NOMO-1 treated with DMSO at 0.1 percent for 48 hours (cell line): ENCODE results near the gene MOCS1.
A peak's percentile ranks its signal among the peaks of the same experiment; 100 is the strongest.

Source experiments
- DNase-seq: peaks from one replicate; lab custom pipeline; 2025; ENCODE audit not compliant: unreplicated experiment; lab: John Stamatoyannopoulos, UW

The MOCS1 gene

GRCh38 chr6:39950125-39950720 is 16.0 kb upstream of the MOCS1 start:
- DNase-seq, result no peak

GRCh38 chr6:39948199-39948791 is 14.0 kb upstream of the MOCS1 start:
- no peak for DNase-seq

GRCh38 chr6:39947611-39948068 is 13.4 kb upstream of the MOCS1 start:
- no peak for DNase-seq

- no peak for DNase-seq
These were observed 11.4 kb upstream of the MOCS1 start for GRCh38 chr6:39945626-39946025.

GRCh38 chr6:39942903-39943580 is 8.8 kb upstream of the MOCS1 start:
- peak; percentile 3 for DNase-seq

- DNase-seq, result no peak
These were observed 7.6 kb upstream of the MOCS1 start for GRCh38 chr6:39941820-39942219.

GRCh38 chr6:39941138-39941537 is 6.9 kb upstream of the MOCS1 start:
- DNase-seq, result no peak

- DNase-seq, result no peak
These were observed 4.8 kb upstream of the MOCS1 start for GRCh38 chr6:39938773-39939654.

- no peak for DNase-seq
These were observed 3.5 kb upstream of the MOCS1 start for GRCh38 chr6:39937686-39938333.

- DNase-seq, result no peak
These were observed 2.6 kb upstream of the MOCS1 start for GRCh38 chr6:39936857-39937256.

GRCh38 chr6:39935241-39935640 is 979 bp upstream of the MOCS1 start:
- DNase-seq, result no peak

GRCh38 chr6:39933669-39934130 is 562 bp downstream of the MOCS1 start:
- DNase-seq, result no peak

- DNase-seq, result no peak
These were observed 1.8 kb downstream of the MOCS1 start for GRCh38 chr6:39932386-39932910.

GRCh38 chr6:39931607-39932006 is 2.7 kb downstream of the MOCS1 start:
- no peak for DNase-seq

- DNase-seq, result no peak
These were observed 3.7 kb downstream of the MOCS1 start for GRCh38 chr6:39930540-39930939.

- DNase-seq, result no peak
These were observed 4.4 kb downstream of the MOCS1 start for GRCh38 chr6:39929733-39930461.

- no peak for DNase-seq
These were observed 5.1 kb downstream of the MOCS1 start for GRCh38 chr6:39929039-39929732.

GRCh38 chr6:39927159-39927558 is 7.1 kb downstream of the MOCS1 start:
- DNase-seq, result no peak

- DNase-seq, result no peak
These were observed 7.6 kb downstream of the MOCS1 start for GRCh38 chr6:39926668-39927067.
